Skeletal muscle tissue (tissue), 4 donors: ENCODE measurements around the gene TSGA10. TPM values are rescaled to one million over a fixed set of nuclear protein-coding genes. Genes with fewer than 3 reads are reported as not detected.
A peak's percentile ranks its signal among the peaks of the same experiment; 100 is the strongest.
"Not testable (repeated sequence)": the region's sequence is repeated elsewhere in the genome, so short reads cannot be mapped to it uniquely, and the experiment has no call there.

Source experiments
- H3K27ac ChIP-seq: one replicate; pipeline ENCODE4 v1.7.0; 2013; ENCODE audit warnings: mild to moderate bottlenecking, low read depth, low read length, inconsistent platforms
- H3K27me3 ChIP-seq, 3 donors: one replicate each; pipeline ENCODE4 v1.7.0; 2013; ENCODE audit warnings: low read length in 3 of 3; ENCODE audit not compliant: control insufficient read depth in 3 of 3, insufficient read depth in 3 of 3
- H3K36me3 ChIP-seq, 3 donors: one replicate each; pipeline ENCODE4 v1.7.0; 2013; ENCODE audit warnings: low read length in 3 of 3; ENCODE audit not compliant: control insufficient read depth in 3 of 3, insufficient read depth in 3 of 3
- H3K4me1 ChIP-seq, 3 donors: one replicate each; pipeline ENCODE4 v1.7.0; 2013; ENCODE audit warnings: low read length in 3 of 3, mild to moderate bottlenecking in 3 of 3; ENCODE audit not compliant: control insufficient read depth in 3 of 3, insufficient read depth in 3 of 3
- H3K4me3 ChIP-seq, 3 donors: one replicate each; pipeline ENCODE4 v1.7.0; 2013; ENCODE audit warnings: low read length in 3 of 3
- H3K9ac ChIP-seq, 3 donors: one replicate each; pipeline ENCODE4 v1.7.0; 2013; ENCODE audit warnings: low read length in 3 of 3, mild to moderate bottlenecking in 3 of 3, moderate library complexity in 2 of 3, low read depth in 1 of 3
- H3K9me3 ChIP-seq, 3 donors: one replicate each; pipeline ENCODE4 v1.7.0; 2013; ENCODE audit warnings: low read length in 3 of 3; ENCODE audit not compliant: control insufficient read depth in 3 of 3
- total RNA-seq: library from RNA; depleted of rRNA; stranded (reverse); fragments of >200 nt; gene quantifications from one replicate; pipeline ENCODE4 v1.2.3, GENCODE V29; 2014
- donor health status: Osteomylitis.

TSGA10 gene, protein sequence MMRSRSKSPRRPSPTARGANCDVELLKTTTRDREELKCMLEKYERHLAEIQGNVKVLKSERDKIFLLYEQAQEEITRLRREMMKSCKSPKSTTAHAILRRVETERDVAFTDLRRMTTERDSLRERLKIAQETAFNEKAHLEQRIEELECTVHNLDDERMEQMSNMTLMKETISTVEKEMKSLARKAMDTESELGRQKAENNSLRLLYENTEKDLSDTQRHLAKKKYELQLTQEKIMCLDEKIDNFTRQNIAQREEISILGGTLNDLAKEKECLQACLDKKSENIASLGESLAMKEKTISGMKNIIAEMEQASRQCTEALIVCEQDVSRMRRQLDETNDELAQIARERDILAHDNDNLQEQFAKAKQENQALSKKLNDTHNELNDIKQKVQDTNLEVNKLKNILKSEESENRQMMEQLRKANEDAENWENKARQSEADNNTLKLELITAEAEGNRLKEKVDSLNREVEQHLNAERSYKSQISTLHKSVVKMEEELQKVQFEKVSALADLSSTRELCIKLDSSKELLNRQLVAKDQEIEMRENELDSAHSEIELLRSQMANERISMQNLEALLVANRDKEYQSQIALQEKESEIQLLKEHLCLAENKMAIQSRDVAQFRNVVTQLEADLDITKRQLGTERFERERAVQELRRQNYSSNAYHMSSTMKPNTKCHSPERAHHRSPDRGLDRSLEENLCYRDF
- total RNA-seq, result 2.1 TPM

DNA sequence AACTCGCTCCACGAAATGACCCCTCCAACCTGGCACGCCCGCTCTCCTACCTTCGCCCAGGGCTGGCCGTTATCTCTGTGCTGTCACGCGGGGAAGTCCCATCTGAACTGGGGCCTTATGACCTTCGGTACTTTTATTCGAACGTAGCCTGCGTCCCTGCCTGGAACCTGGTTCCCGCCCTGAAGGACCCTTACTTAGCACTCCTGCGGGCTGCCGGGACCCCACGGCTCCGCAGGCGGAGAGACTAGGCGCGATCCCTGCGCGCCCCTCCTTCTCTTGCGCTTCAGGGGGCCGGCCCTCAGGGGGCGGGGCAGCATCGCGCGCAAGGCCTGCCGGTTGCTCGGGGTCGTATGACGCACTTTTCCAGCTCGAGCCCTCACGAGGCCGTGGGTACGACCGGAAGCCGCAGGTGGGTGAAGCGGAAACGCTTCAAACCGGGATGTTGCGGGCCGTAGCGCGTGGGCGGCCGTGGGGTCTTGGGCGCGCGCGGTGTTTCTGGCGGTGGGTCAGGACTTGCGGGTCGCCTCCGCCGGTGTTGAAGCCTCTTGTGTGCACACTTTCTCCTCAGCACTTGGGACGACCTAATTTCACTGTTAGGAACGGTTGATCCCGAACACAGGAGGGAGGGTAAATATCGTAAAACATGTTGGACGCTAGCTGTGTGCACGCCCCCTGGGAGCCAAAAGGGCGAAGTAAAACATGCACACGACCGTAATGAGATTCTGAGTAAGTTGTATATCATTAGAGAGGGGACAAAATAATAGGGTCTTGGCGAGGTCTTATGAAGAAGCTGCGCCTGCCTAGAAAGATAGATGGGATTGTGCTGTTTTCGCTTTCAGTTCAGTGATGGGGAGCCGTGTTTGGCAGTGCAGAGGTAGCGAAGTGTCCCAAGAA lies at the start of gene TSGA10, which contains the start of gene LIPT1:
Gene TSGA10 (minus strand): TSS at position 300 of the 894 bp plus-strand sequence. CDS start 45,503 bp downstream, outside the sequence.
Gene LIPT1 (plus strand): TSS at position 325 of the 894 bp plus-strand sequence. CDS start 6,991 bp downstream, outside the sequence.
- no peaks in the 10 kb centered on the region for H3K9me3 ChIP-seq
- H3K27me3 ChIP-seq, result no peaks in the 10 kb centered on the region
- peak within 1 kb of the TSS; percentile 81 to 94 (median 92) for H3K9ac ChIP-seq
- peaks cover 10 to 30% (median 15%) of the 10 kb centered on the region in 3 donors for H3K4me1 ChIP-seq
- peak within 1 kb of the TSS; percentile 96 for H3K27ac ChIP-seq
- H3K36me3 ChIP-seq, result peaks cover 10 to 27% (median 25%) of the 10 kb centered on the region in 3 donors
- peak within 1 kb of the TSS; percentile 97 to 99 (median 97) for H3K4me3 ChIP-seq

GRCh38 chr2:99201959-99202678 lies 47.4 kb upstream of the TSGA10 start:
- Histone ChIP-seq H3K36me3 (peaks cover 6 to 11% (median 8%) of the 10 kb centered on the region in 3 donors), H3K9ac (no peak overlapping the region), H3K27me3 (no peaks in the 10 kb centered on the region), H3K4me1 (no peaks in the 10 kb centered on the region), H3K9me3 (no peaks in the 10 kb centered on the region), H3K27ac (no peak overlapping the region), H3K4me3 (no peak overlapping the region)

GRCh38 chr2:99200076-99200800 lies 45.5 kb upstream of the TSGA10 start:
- Histone ChIP-seq H3K9ac (no peak overlapping the region), H3K27me3 (no peaks in the 10 kb centered on the region), H3K36me3 (peaks cover 10 to 29% (median 21%) of the 10 kb centered on the region in 3 donors), H3K27ac (no peak overlapping the region), H3K9me3 (no peaks in the 10 kb centered on the region), H3K4me3 (no peak overlapping the region), H3K4me1 (no peaks in the 10 kb centered on the region)

DNA sequence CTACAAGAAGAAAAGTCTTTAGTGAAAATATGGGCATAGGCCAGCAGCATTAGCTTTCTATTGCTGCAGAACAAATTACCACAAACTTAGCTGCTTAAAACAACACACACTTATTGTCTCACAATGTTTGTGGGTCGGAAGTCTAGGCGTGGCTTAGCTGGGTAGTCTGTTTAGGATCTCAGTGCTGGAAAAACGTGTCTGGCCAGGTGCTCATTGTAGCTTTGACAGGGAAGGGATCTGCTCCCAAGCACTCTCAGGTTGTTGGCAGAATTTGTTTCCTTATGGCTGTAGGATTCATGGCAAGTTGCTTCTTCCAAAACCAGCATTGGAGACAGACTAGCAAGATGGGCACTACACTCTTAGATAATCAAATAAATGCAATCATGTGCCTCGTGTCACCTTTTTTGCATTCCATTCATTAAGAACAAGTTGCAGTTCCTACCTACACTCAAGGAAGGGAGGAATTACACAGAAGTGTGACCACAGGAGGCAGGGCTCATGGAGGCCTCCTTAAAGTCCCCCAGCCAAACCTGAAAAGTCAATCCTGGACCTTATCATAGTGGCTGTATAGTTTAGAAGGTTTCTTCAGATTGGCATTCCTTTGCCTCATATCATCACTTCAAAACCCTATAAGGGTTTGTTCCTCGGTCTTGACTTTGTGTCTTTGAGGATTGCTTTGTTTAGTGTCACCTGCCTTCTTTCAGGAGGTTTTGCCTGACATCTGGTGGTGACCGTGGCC lies 43.5 kb upstream of the TSGA10 start:
- no peak overlapping the region for H3K9ac ChIP-seq
- H3K4me3 ChIP-seq, result no peak overlapping the region
- H3K36me3 ChIP-seq, result peaks cover 10 to 45% (median 22%) of the 10 kb centered on the region in 3 donors
- no peaks in the 10 kb centered on the region for H3K27me3 ChIP-seq
- H3K9me3 ChIP-seq, result no peaks in the 10 kb centered on the region
- H3K27ac ChIP-seq, result no peak overlapping the region
- no peaks in the 10 kb centered on the region for H3K4me1 ChIP-seq

DNA sequence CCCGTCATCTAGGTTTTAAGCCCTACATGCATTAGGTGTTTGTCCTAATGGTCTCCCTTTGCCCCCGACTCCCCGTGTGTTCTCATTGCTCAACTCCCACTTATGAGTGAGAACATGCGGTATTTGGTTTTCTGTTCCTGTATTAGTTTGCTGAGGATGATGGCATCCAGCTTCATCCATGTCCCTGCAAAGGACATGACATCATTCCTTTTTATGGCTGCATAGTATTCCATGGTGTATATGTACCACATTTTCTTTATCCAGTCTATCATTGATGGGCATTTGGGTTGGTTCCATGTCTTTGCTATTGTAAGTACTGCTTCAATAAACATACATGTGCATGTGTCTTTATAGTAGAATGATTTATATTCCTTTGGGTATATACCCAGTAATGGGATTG lies 37.6 kb upstream of the TSGA10 start:
- H3K27me3 ChIP-seq, H3K27ac ChIP-seq, H3K4me3 ChIP-seq, H3K9ac ChIP-seq, H3K4me1 ChIP-seq, H3K9me3 ChIP-seq: not testable (repeated sequence)
- peaks cover 7 to 48% (median 28%) of the 10 kb centered on the region in 3 donors for H3K36me3 ChIP-seq

- Histone ChIP-seq H3K36me3 (peaks cover 5 to 34% (median 21%) of the 10 kb centered on the region in 3 donors), H3K9ac (no peak overlapping the region), H3K4me1 (no peaks in the 10 kb centered on the region), H3K27ac (no peak overlapping the region), H3K4me3 (no peak overlapping the region), H3K27me3 (no peaks in the 10 kb centered on the region), H3K9me3 (no peaks in the 10 kb centered on the region)
Measured at GRCh38 chr2:99190548-99190947, 35.8 kb upstream of the TSGA10 start.

GRCh38 chr2:99188357-99188756 lies 33.6 kb upstream of the TSGA10 start:
- H3K36me3 ChIP-seq, result peaks cover 3 to 16% (median 16%) of the 10 kb centered on the region in 3 donors
- H3K4me3 ChIP-seq, result no peak overlapping the region
- H3K9me3 ChIP-seq, result no peaks in the 10 kb centered on the region
- H3K27me3 ChIP-seq, result no peaks in the 10 kb centered on the region
- H3K9ac ChIP-seq, result no peak overlapping the region
- no peak overlapping the region for H3K27ac ChIP-seq
- H3K4me1 ChIP-seq, result peaks cover 0 to 3% (median 0%) of the 10 kb centered on the region in 3 donors

- Histone ChIP-seq H3K27me3 (no peaks in the 10 kb centered on the region), H3K36me3 (peaks cover 0 to 13% (median 11%) of the 10 kb centered on the region in 3 donors), H3K9me3 (no peaks in the 10 kb centered on the region), H3K9ac (peak overlapping the region in 1 of 3 donors; percentile 2), H3K4me3 (no peak overlapping the region), H3K4me1 (peaks cover 6 to 10% (median 8%) of the 10 kb centered on the region in 3 donors), H3K27ac (no peak overlapping the region)
Measured at GRCh38 chr2:99187011-99187410, 32.3 kb upstream of the TSGA10 start.
